Measurements from ENCODE around the gene NDUFAB1. TPM values are rescaled to one million over a fixed set of nuclear protein-coding genes. Genes with fewer than 3 reads are reported as not detected.
"Not testable (repeated sequence)": the region's sequence is repeated elsewhere in the genome, so short reads cannot be mapped to it uniquely, and the experiment has no call there.

Gene NDUFAB1
- total and polyA plus RNA-seq, 3 donors from 2014 or later, result 65.4 to 115 (median 79.5) TPM

GRCh38 chr16:23615805-23616204 is 19.7 kb upstream of the NDUFAB1 start:
- Histone ChIP-seq H3K27me3 (no peaks in the 10 kb centered on the region), H3K27ac (no peak overlapping the region), H3K4me3 (no peak overlapping the region), H3K9me3 (no peaks in the 10 kb centered on the region), H3K36me3 (ENCODE audit: low read depth, missing control alignments) (no peaks in the 10 kb centered on the region), H3K4me1 (no peaks in the 10 kb centered on the region)
- 92 to 96% methylated on average over 9 of the region's 9 CpGs for WGBS, 2 donors
- DNase-seq, result no peak
- intact Hi-C loops (cut with DNase I; ENCODE audit: low total_unique reads), result no loop called here
- TF ChIP-seq POLR2A (IDR thresholded peaks at IDR 0.05), result no peak
- TF ChIP-seq, protein P1, sequence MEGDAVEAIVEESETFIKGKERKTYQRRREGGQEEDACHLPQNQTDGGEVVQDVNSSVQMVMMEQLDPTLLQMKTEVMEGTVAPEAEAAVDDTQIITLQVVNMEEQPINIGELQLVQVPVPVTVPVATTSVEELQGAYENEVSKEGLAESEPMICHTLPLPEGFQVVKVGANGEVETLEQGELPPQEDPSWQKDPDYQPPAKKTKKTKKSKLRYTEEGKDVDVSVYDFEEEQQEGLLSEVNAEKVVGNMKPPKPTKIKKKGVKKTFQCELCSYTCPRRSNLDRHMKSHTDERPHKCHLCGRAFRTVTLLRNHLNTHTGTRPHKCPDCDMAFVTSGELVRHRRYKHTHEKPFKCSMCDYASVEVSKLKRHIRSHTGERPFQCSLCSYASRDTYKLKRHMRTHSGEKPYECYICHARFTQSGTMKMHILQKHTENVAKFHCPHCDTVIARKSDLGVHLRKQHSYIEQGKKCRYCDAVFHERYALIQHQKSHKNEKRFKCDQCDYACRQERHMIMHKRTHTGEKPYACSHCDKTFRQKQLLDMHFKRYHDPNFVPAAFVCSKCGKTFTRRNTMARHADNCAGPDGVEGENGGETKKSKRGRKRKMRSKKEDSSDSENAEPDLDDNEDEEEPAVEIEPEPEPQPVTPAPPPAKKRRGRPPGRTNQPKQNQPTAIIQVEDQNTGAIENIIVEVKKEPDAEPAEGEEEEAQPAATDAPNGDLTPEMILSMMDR (IDR thresholded peaks at IDR 0.05), result no peak

- WGBS, 2 donors, result 91 to 100% methylated on average over 3 of the region's 3 CpGs
- no peak overlapping the region for H3K27ac ChIP-seq
These were observed 15.8 kb upstream of the NDUFAB1 start for GRCh38 chr16:23611936-23612335.

DNA sequence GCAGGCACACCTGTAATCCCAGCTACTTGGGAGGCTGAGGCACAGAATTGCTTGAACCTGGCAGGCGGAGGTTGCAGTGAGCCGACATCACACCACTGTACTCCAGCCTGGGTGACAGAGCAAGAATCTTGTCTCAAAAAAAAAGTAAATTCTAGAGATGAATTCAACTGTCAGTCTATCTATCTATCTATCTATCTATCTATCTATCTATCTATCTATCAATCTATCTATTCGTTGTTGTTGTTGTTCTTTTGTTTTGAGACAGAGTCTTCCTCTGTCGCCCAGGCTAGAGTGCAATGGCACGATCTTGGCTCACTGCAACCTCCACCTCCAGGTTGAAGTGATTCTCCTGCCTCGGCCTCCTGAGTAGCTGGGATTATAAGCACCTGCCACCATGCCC is 14.8 kb upstream of the NDUFAB1 start:
- DNase-seq; H3K4me3 ChIP-seq; H3K36me3 ChIP-seq (ENCODE audit: low read depth, missing control alignments); intact Hi-C loops (cut with DNase I; ENCODE audit: low total_unique reads); H3K27me3 ChIP-seq; H3K4me1 ChIP-seq; H3K9me3 ChIP-seq; H3K27ac ChIP-seq: not testable (repeated sequence)
- WGBS, 2 donors, result 94 to 97% methylated on average over 6 of the region's 6 CpGs

More at GRCh38 chr16:23611936-23612335, 15.8 kb upstream of the NDUFAB1 start:
- H3K27me3 ChIP-seq, result no peaks in the 10 kb centered on the region
- no peak overlapping the region for H3K4me3 ChIP-seq
- no peaks in the 10 kb centered on the region for H3K4me1 ChIP-seq
- H3K36me3 ChIP-seq (ENCODE audit: low read depth, missing control alignments), result no peaks in the 10 kb centered on the region
- TF ChIP-seq, protein P1 (IDR thresholded peaks at IDR 0.05), result no peak
- TF ChIP-seq POLR2A (IDR thresholded peaks at IDR 0.05), result no peak
- no peaks in the 10 kb centered on the region for H3K9me3 ChIP-seq
- intact Hi-C loops (cut with DNase I; ENCODE audit: low total_unique reads), result no loop called here
- DNase-seq, result no peak

GRCh38 chr16:23609929-23610328 is 13.8 kb upstream of the NDUFAB1 start:
- TF ChIP-seq, protein P1 (IDR thresholded peaks at IDR 0.05), result no peak
- TF ChIP-seq POLR2A (IDR thresholded peaks at IDR 0.05), result no peak
- no peaks in the 10 kb centered on the region for H3K27me3 ChIP-seq
- H3K9me3 ChIP-seq, result no peaks in the 10 kb centered on the region
- WGBS, 2 donors, result 90 to 97% methylated on average over 1 of the region's 1 CpG
- no peak overlapping the region for H3K27ac ChIP-seq
- no peak overlapping the region for H3K4me3 ChIP-seq
- H3K4me1 ChIP-seq, result no peaks in the 10 kb centered on the region
- no peak for DNase-seq
- intact Hi-C loops (cut with DNase I; ENCODE audit: low total_unique reads), result no loop called here
- H3K36me3 ChIP-seq (ENCODE audit: low read depth, missing control alignments), result no peaks in the 10 kb centered on the region

DNA sequence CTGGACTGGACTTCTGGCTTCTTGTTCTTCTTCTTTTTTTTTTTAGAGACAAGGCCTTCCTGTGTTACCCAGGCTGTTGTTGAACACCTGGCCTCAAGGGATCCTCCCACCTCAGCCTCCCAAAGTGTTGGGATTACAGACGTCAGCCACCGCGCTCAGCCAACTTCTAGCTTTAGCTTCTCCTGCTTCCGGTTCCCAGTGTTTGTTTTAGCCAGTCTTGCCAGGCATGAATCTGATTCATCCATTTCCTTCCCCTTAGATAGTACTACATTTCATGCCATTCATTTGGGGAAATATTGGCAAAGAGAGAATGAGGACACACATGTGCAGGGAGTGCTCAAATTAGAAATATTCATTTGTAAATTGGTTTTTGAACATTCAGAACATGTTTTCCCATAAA is 12.1 kb upstream of the NDUFAB1 start:
- intact Hi-C loops (cut with DNase I; ENCODE audit: low total_unique reads), result no loop called here
- no peak for TF ChIP-seq POLR2A (IDR thresholded peaks at IDR 0.05)
- TF ChIP-seq, protein P1 (IDR thresholded peaks at IDR 0.05), result no peak
- Histone ChIP-seq H3K9me3 (no peaks in the 10 kb centered on the region), H3K4me1 (no peaks in the 10 kb centered on the region), H3K4me3 (no peak overlapping the region), H3K36me3 (ENCODE audit: low read depth, missing control alignments) (no peaks in the 10 kb centered on the region), H3K27ac (no peak overlapping the region), H3K27me3 (no peaks in the 10 kb centered on the region)
- no peak for DNase-seq
- 72 to 81% methylated on average over 4 of the region's 4 CpGs for WGBS, 2 donors
